ENCODE results near the gene RAI1.

The RAI1 gene

GRCh38 chr17:17849845-17850373, 168.7 kb downstream of the RAI1 start:
- DNase-seq, result peak; percentile 28

- no peak for DNase-seq
Observed at GRCh38 chr17:17851103-17852002, 170.1 kb downstream of the RAI1 start.

- DNase-seq, result no peak
Observed at GRCh38 chr17:17852930-17853329, 171.7 kb downstream of the RAI1 start.

- no peak for DNase-seq
Observed at GRCh38 chr17:17853811-17854447, 172.7 kb downstream of the RAI1 start.

- no peak for DNase-seq
Observed at GRCh38 chr17:17855976-17856375, 174.7 kb downstream of the RAI1 start.

- no peak for DNase-seq
Observed at GRCh38 chr17:17856386-17856785, 175.1 kb downstream of the RAI1 start.

- DNase-seq, result no peak
Observed at GRCh38 chr17:17857496-17857895, 176.2 kb downstream of the RAI1 start.

GRCh38 chr17:17859909-17860765, 178.9 kb downstream of the RAI1 start:
- peak; percentile 73 for DNase-seq

- peak; percentile 12 for DNase-seq
Observed at GRCh38 chr17:17860766-17861107, 179.5 kb downstream of the RAI1 start.
